ENCODE data around the gene ACTR3.

GRCh38 chr2:113846429-113846828 is 43.5 kb upstream of the ACTR3 start:
- TF ChIP-seq EZH2 (IDR thresholded peaks at IDR 0.05; ENCODE audit: insufficient read depth, poor library complexity, severe bottlenecking) = no peak
- TF ChIP-seq EZH2phosphoT487 (IDR thresholded peaks at IDR 0.05; ENCODE audit: insufficient read depth, low read depth) = no peak

Measured in GM23248 (cell line).